GM12801 (cell line): Measurements from ENCODE around the gene CHN1.

Experiments
- CTCF ChIP-seq: IDR thresholded peaks from one replicate; pipeline ENCODE4 v1.5.1; 2011; ENCODE audit warnings: control low read depth; ENCODE audit not compliant: insufficient read length; ENCODE audit errors: extremely low read depth

CHN1 gene

GRCh38 chr2:174964404-174964803 lies 40.8 kb downstream of the CHN1 start:
- TF ChIP-seq CTCF = no peak

- TF ChIP-seq CTCF = no peak
Measured at GRCh38 chr2:174963437-174964400, 41.5 kb downstream of the CHN1 start.

DNA sequence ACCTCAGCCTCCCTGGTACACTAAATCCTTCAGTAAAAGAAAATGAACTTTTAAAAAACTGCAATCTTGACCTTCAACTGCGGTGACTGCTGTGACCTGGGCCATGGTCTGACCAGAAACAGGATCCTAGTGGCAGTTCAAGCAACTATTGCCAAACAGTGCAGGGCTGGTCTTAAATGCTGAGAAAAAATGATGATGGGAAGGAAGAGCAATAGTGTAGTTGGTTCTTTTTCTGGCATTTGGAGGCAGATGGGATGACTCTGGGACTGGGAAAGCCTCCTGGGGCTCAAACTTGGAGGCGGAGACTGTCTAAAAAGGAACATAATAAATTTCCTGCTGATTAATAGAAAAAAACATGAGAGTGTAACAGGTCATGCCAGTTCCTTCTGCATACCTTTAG lies 45.4 kb downstream of the CHN1 start:
- TF ChIP-seq CTCF = no peak

DNA sequence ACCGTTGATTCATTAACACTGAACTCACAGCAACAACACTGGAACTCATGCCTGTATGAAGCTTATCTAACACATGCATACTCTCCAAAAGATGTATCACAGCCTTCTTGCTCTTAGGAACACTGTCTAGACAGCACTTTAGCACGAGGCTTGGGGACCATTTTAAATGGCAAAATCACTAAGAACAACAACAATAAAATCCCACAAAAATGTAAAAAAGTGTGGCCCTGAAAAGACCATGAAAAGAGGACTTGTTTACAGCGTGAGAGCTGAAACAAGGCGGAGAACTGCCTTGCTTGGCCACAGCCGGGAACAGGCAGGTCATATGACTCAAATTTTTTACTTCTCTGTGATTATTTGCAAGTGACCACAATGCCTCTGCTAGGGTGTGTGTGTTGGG lies 48.1 kb downstream of the CHN1 start:
- TF ChIP-seq CTCF = no peak

- no peak for TF ChIP-seq CTCF
Measured at GRCh38 chr2:174952607-174953006, 52.6 kb downstream of the CHN1 start.

DNA sequence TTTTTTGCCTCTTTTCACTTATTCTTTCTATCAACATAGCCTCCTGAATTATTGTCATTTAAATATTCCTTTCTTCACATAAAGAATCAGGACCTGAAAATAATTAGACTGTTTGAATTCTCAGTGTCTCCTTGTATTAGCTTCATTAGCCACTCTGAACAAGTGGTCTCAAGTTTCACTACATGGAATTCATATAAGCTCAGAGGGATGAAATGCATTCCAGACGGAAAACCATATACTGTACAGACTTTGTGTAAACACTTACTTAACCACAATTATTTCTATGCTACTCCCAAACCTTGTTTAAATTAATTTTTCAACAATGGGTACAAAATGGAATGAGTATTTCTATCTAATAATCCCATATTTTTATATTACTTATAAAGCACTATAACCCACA lies 53.4 kb downstream of the CHN1 start:
- TF ChIP-seq CTCF = no peak

DNA sequence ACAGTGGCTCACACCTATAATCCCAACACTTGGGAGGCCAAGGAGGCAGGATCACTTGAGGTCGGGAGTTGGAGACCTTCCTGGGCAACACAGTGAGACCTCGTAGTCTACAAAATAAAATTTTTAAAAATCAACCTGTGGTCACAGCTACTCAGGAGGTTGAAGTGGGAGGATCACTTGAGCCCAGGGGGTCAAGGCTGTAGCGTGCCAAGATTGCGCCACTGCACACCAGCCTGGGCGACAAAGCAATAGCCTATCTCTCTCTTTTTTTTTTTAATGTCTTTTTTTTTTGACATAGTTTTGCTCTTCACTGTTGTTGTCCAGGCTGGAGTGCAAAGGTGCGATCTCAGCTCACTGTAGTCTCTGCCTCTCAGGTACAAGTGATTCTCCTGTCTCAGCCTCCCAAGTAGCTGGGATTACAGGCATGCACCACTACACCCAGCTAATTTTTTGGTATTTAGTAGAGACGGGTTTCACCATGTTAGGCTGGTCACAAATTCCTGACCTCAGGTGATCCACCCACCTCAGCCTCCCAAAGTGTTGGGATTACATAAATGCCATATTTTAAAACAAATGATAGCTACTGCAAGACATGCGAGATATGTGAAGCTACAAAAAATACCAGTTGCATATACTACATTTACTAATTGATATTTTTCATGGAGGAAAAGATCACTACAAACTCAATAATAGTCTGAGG lies 55.0 kb downstream of the CHN1 start:
- TF ChIP-seq CTCF = no peak
